ENCODE data around the gene STX5.
"Not testable (repeated sequence)": the region's sequence is repeated elsewhere in the genome, so short reads cannot be mapped to it uniquely, and the experiment has no call there.

STX5 gene

GRCh38 chr11:62860835-62861563 lies 29.1 kb upstream of the STX5 start:
- no peaks in the 10 kb centered on the region for H3K36me3 ChIP-seq (ENCODE audit: control insufficient read depth, insufficient read depth, low read length)
- no peaks in the 10 kb centered on the region for H3K27me3 ChIP-seq (ENCODE audit: control insufficient read depth, insufficient read depth, low read length)
- H3K4me3 ChIP-seq (ENCODE audit: low read length): no peak overlapping the region
- H3K4me1 ChIP-seq (ENCODE audit: control insufficient read depth, insufficient read depth, low read length): peaks cover 5% of the 10 kb centered on the region
- H3K9me3 ChIP-seq (ENCODE audit: control insufficient read depth, low read length): no peaks in the 10 kb centered on the region
- no peak overlapping the region for H3K9ac ChIP-seq (ENCODE audit: low read length)

DNA sequence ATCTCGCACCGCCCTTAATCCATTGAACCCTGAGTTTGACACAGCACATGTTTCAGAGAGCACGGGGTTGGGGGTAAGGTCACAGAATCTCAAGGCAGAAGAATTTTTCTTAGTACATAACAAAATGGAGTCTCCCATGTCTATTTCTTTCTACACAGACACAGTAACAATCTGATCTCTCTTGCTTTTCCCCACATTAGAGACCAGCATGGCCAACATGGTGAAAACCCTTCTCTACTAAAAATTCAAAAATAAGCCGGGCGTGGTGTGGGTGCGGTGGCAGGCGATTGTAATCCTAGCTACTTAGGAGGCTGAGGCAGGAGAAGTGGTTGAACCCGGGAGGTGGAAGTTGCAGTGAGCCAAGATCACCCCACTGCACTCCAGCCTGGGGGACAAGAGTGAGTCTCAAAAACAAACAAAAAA lies 27.4 kb upstream of the STX5 start:
- not testable (repeated sequence) for H3K36me3 ChIP-seq (ENCODE audit: control insufficient read depth, insufficient read depth, low read length); H3K9me3 ChIP-seq (ENCODE audit: control insufficient read depth, low read length); H3K4me3 ChIP-seq (ENCODE audit: low read length); H3K9ac ChIP-seq (ENCODE audit: low read length); H3K27me3 ChIP-seq (ENCODE audit: control insufficient read depth, insufficient read depth, low read length)
- H3K4me1 ChIP-seq (ENCODE audit: control insufficient read depth, insufficient read depth, low read length): peaks cover 11% of the 10 kb centered on the region

GRCh38 chr11:62858201-62858600 lies 26.4 kb upstream of the STX5 start:
- Histone ChIP-seq H3K4me1 (ENCODE audit: control insufficient read depth, insufficient read depth, low read length) (peaks cover 20% of the 10 kb centered on the region), H3K9me3 (ENCODE audit: control insufficient read depth, low read length) (no peaks in the 10 kb centered on the region), H3K9ac (ENCODE audit: low read length) (no peak overlapping the region), H3K27me3 (ENCODE audit: control insufficient read depth, insufficient read depth, low read length) (no peaks in the 10 kb centered on the region), H3K36me3 (ENCODE audit: control insufficient read depth, insufficient read depth, low read length) (no peaks in the 10 kb centered on the region), H3K4me3 (ENCODE audit: low read length) (no peak overlapping the region)

GRCh38 chr11:62857541-62857982 lies 25.7 kb upstream of the STX5 start:
- Histone ChIP-seq H3K9ac (ENCODE audit: low read length) (no peak overlapping the region), H3K9me3 (ENCODE audit: control insufficient read depth, low read length) (no peaks in the 10 kb centered on the region), H3K27me3 (ENCODE audit: control insufficient read depth, insufficient read depth, low read length) (no peaks in the 10 kb centered on the region), H3K4me1 (ENCODE audit: control insufficient read depth, insufficient read depth, low read length) (peaks cover 20% of the 10 kb centered on the region), H3K36me3 (ENCODE audit: control insufficient read depth, insufficient read depth, low read length) (no peaks in the 10 kb centered on the region), H3K4me3 (ENCODE audit: low read length) (no peak overlapping the region)

GRCh38 chr11:62856333-62856895 lies 24.6 kb upstream of the STX5 start:
- H3K9ac ChIP-seq (ENCODE audit: low read length): peak overlapping the region; percentile 64
- peaks cover 20% of the 10 kb centered on the region for H3K4me1 ChIP-seq (ENCODE audit: control insufficient read depth, insufficient read depth, low read length)
- no peaks in the 10 kb centered on the region for H3K27me3 ChIP-seq (ENCODE audit: control insufficient read depth, insufficient read depth, low read length)
- no peaks in the 10 kb centered on the region for H3K36me3 ChIP-seq (ENCODE audit: control insufficient read depth, insufficient read depth, low read length)
- H3K4me3 ChIP-seq (ENCODE audit: low read length): peak overlapping the region; percentile 81
- H3K9me3 ChIP-seq (ENCODE audit: control insufficient read depth, low read length): no peaks in the 10 kb centered on the region

DNA sequence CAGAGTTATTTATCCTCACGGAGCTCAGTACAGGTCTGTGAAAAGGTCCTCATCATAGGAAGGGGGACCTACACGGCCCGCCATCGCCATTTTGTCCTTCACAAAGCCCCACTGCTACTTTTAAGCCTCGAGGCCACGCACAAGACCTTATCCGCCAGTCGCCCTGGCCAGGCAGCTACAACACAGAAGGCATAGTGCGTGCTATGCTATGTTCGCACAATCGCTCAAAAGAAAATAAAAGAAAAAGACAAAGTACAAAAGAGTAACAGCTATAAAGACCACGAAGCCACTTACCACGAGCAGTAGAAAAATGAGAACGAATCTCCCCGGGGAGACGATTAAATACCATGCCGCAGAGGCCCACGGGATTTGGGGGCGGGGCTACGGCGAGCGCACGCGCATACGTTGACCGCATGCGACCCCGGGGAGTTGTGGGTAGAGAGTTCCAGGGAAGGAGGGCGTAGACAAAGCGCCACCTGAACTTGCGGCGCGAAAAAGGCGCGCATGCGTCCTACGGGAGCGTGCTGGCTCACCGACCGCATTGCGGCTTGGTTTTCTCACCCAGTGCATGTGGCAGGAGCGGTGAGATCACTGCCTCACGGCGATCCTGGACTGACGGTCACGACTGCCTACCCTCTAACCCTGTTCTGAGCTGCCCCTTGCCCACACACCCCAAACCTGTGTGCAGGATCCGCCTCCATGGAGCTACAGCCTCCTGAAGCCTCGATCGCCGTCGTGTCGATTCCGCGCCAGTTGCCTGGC lies 23.9 kb upstream of the STX5 start:
- Histone ChIP-seq H3K9ac (ENCODE audit: low read length) (peak overlapping the region; percentile 72), H3K4me3 (ENCODE audit: low read length) (peak overlapping the region; percentile 81), H3K9me3 (ENCODE audit: control insufficient read depth, low read length) (no peaks in the 10 kb centered on the region), H3K36me3 (ENCODE audit: control insufficient read depth, insufficient read depth, low read length) (no peaks in the 10 kb centered on the region), H3K4me1 (ENCODE audit: control insufficient read depth, insufficient read depth, low read length) (peaks cover 20% of the 10 kb centered on the region), H3K27me3 (ENCODE audit: control insufficient read depth, insufficient read depth, low read length) (no peaks in the 10 kb centered on the region)

- Histone ChIP-seq H3K4me1 (ENCODE audit: control insufficient read depth, insufficient read depth, low read length) (peaks cover 20% of the 10 kb centered on the region), H3K36me3 (ENCODE audit: control insufficient read depth, insufficient read depth, low read length) (no peaks in the 10 kb centered on the region), H3K9me3 (ENCODE audit: control insufficient read depth, low read length) (no peaks in the 10 kb centered on the region), H3K27me3 (ENCODE audit: control insufficient read depth, insufficient read depth, low read length) (no peaks in the 10 kb centered on the region), H3K9ac (ENCODE audit: low read length) (peak overlapping the region; percentile 72), H3K4me3 (ENCODE audit: low read length) (peak overlapping the region; percentile 81)
These were observed 23.1 kb upstream of the STX5 start for GRCh38 chr11:62854825-62855570.

GRCh38 chr11:62854013-62854824 lies 22.4 kb upstream of the STX5 start:
- no peaks in the 10 kb centered on the region for H3K9me3 ChIP-seq (ENCODE audit: control insufficient read depth, low read length)
- no peaks in the 10 kb centered on the region for H3K36me3 ChIP-seq (ENCODE audit: control insufficient read depth, insufficient read depth, low read length)
- H3K27me3 ChIP-seq (ENCODE audit: control insufficient read depth, insufficient read depth, low read length): no peaks in the 10 kb centered on the region
- peak overlapping the region; percentile 81 for H3K4me3 ChIP-seq (ENCODE audit: low read length)
- peak overlapping the region; percentile 72 for H3K9ac ChIP-seq (ENCODE audit: low read length)
- peaks cover 20% of the 10 kb centered on the region for H3K4me1 ChIP-seq (ENCODE audit: control insufficient read depth, insufficient read depth, low read length)

GRCh38 chr11:62853279-62853965 lies 21.6 kb upstream of the STX5 start:
- H3K4me1 ChIP-seq (ENCODE audit: control insufficient read depth, insufficient read depth, low read length): peaks cover 20% of the 10 kb centered on the region
- H3K9me3 ChIP-seq (ENCODE audit: control insufficient read depth, low read length): no peaks in the 10 kb centered on the region
- H3K9ac ChIP-seq (ENCODE audit: low read length): peak overlapping the region; percentile 31
- H3K27me3 ChIP-seq (ENCODE audit: control insufficient read depth, insufficient read depth, low read length): no peaks in the 10 kb centered on the region
- H3K4me3 ChIP-seq (ENCODE audit: low read length): peak overlapping the region; percentile 81
- no peaks in the 10 kb centered on the region for H3K36me3 ChIP-seq (ENCODE audit: control insufficient read depth, insufficient read depth, low read length)

DNA sequence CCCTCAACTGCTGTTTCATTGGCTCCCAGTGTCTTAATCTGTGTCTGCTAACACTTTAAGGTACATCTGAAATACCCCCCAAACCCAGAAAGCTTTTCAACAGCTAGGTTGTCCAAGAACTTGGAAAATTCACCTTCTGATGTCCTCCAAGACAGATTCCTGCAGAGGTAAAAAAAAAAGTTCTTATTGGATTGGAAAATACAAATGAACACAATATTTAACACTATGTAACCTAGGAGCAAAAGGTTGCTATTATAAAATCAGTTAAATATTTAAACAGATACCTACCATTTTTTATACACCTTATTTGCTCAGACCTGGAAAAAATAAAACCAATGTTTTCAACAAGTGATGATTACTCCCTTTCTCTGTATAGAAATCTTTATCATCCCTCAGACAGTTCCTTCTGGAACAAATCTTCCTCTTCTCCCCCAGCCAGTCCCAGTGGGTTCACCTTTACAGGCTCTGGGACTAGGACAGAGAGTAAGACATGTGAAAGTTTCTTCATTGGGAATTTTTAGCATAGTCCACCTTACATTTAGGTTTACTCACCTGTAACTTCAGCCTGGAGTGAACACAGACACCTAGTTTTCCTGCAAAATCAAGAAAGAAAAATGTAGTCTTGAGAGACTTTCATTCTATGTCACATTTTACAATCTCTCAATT lies 20.8 kb upstream of the STX5 start:
- H3K4me3 ChIP-seq (ENCODE audit: low read length): no peak overlapping the region
- H3K9me3 ChIP-seq (ENCODE audit: control insufficient read depth, low read length): no peaks in the 10 kb centered on the region
- H3K4me1 ChIP-seq (ENCODE audit: control insufficient read depth, insufficient read depth, low read length): peaks cover 15% of the 10 kb centered on the region
- H3K27me3 ChIP-seq (ENCODE audit: control insufficient read depth, insufficient read depth, low read length): no peaks in the 10 kb centered on the region
- H3K36me3 ChIP-seq (ENCODE audit: control insufficient read depth, insufficient read depth, low read length): no peaks in the 10 kb centered on the region
- H3K9ac ChIP-seq (ENCODE audit: low read length): no peak overlapping the region

All from mucosa of stomach (tissue), 1 donor.